ENCODE measurements around the gene APBB2.

APBB2 gene

GRCh38 chr4:40881096-40881495 is 333.2 kb downstream of the APBB2 start:
- FAIRE-seq = no peak

- FAIRE-seq = no peak
Measured at GRCh38 chr4:40878548-40879055, 335.7 kb downstream of the APBB2 start.

DNA sequence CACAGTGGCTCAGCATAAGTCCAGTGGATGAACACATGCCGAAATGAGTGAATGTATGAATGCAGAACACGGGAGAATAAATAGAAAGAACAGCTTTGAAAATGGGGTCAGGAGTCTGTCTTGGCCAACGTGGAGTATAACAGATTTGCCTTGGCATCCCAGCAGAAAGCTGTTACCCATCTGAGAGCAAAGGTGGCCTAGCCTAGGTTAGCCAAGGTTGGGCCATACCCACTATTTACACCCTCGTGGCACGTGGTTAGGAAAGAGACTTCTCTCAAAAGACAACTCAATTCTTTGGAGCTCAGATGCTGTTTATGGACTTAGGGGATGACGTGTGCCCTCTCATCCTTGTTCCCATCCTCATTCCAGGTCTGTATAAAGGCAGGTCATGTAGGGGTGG is 337.3 kb downstream of the APBB2 start:
- no peak for FAIRE-seq

- no peak for FAIRE-seq
Measured at GRCh38 chr4:40875507-40876150, 338.7 kb downstream of the APBB2 start.

GRCh38 chr4:40874901-40875300 is 339.4 kb downstream of the APBB2 start:
- FAIRE-seq = no peak

DNA sequence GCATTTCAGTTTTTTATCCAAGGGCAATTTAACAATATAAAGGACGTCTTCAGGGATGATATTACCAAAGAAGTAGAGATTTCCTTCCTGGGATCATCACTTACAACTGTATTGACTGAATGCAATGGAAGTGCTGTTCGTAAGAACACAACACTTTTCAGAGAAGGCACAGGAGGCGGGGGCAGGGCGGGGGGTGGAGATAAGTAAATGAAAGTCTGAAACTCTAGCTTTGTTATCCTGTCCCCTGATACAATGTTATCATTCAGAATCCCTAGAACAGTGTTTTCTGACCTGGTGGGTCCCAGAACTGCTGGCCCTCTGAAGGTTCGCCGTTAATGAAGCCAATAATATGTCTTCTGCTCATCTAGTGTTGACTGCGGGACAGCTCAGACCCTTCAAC is 340.0 kb downstream of the APBB2 start:
- no peak for FAIRE-seq

DNA sequence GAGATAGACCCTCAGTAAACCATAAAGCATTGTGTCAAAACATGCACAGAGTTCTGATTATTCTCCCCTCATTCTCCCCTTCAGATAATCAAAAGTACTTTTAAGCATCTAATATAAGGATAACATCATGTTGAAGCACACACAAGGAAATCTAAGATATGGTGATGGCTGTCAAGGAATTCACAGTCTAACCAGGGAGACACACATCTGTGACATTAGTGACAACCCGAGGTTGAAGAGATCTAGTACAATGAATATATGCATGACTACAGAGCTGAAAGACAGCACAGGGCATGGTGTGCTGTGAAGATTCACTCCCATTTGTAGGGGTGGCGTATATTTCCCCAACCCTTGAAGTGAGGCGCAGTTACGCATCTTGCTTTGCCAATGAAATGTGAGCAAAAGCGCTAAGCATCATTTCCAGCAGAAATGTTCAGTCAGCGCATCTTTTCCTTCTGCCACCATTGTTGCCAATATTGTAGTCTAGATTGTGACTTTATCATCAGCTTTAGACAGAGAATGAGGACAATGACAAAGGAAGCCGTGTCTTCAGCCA is 342.6 kb downstream of the APBB2 start:
- no peak for FAIRE-seq

GRCh38 chr4:40870150-40870549 is 344.2 kb downstream of the APBB2 start:
- FAIRE-seq = no peak

GRCh38 chr4:40865696-40866095 is 348.6 kb downstream of the APBB2 start:
- no peak for FAIRE-seq

GRCh38 chr4:40864531-40864930 is 349.8 kb downstream of the APBB2 start:
- FAIRE-seq = no peak

DNA sequence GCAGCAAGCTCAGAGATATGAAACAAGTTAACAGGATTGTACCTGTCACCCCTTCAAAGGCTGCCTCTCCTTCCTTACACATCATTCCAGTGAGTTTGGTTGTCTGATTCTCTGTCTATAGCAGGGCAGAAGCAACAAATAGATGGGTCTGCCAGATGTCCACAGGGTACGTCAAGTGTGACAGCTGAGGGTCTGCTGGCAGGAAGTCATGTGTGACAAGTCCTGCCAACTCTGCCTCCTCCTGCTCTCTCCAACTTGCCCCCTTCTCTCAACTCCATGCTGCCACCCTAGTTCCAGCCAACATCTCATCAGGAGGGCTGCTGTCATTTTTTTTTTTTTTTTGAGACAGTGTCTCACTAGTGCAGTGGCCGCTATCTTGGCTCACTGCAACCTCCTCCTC is 355.4 kb downstream of the APBB2 start:
- no peak for FAIRE-seq

GRCh38 chr4:40857956-40858355 is 356.4 kb downstream of the APBB2 start:
- FAIRE-seq = no peak

DNA sequence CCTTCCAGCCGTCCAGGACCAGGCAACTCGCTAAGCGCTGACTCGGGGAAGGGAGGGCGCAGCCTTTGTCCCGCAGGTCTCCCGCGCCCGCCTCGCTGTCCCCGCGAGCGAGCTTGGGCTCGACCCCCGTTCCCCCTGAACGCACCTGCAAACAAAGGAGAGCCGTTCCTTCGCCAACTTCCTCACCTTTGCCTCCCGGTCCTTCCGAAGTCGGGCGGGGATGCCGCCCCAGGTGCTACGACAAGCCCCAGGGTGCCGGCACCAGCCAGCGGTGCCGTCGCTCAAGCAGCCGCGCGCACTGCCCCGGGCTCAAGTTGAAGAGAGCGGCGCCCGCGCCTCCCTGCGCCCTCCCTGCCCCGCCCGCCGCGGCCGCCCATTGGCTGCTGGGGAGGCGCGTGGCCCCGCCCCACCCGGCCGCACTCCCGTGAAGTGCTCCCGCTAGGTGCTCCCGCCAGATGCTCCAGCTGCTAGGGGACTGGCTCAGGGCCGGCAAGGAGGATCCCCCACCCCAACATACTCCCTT is 357.4 kb downstream of the APBB2 start:
- no peak for FAIRE-seq

- no peak for FAIRE-seq
Measured at GRCh38 chr4:40856277-40856839, 358.0 kb downstream of the APBB2 start.

DNA sequence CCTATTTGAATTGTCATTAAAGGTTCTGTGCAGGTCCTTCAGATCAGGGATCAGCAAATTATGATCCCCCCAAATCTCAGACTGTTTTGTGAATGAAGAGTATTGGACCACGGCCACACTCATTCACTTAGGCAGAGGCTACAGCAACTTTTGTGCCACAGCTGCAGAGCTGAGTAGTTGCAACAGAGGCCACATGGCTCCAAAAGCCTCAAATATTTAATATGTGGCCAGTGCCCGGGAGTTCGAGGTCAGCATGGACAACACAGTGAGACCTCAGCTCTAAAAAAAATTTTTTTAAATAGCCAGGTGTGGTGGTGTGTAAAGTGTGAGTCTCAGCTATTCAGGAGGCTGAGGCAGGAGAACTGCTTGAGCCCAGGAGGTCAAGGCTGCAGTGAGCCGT is 363.8 kb downstream of the APBB2 start:
- no peak for FAIRE-seq

- no peak for FAIRE-seq
Measured at GRCh38 chr4:40848940-40849339, 365.4 kb downstream of the APBB2 start.

GRCh38 chr4:40848251-40848650 is 366.1 kb downstream of the APBB2 start:
- no peak for FAIRE-seq

DNA sequence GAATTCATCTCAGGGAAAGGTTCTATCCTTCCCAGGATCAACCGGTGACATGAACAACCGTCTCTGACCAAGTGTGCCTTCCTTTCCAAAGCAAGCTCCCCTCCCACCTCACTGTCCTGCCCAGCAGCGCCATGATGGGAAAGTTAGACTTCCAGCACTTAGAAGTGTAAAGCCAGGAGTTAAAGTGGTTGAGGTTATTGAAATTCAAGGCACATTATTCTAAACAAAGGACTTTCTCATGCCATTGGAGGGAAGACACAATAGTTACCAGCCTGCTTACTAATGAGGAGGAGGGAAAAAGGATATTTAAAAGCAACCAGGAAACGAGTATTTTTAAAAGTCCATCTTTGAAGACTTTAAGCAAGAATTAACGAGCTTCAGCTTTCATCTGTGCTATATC is 367.8 kb downstream of the APBB2 start:
- FAIRE-seq = no peak

DNA sequence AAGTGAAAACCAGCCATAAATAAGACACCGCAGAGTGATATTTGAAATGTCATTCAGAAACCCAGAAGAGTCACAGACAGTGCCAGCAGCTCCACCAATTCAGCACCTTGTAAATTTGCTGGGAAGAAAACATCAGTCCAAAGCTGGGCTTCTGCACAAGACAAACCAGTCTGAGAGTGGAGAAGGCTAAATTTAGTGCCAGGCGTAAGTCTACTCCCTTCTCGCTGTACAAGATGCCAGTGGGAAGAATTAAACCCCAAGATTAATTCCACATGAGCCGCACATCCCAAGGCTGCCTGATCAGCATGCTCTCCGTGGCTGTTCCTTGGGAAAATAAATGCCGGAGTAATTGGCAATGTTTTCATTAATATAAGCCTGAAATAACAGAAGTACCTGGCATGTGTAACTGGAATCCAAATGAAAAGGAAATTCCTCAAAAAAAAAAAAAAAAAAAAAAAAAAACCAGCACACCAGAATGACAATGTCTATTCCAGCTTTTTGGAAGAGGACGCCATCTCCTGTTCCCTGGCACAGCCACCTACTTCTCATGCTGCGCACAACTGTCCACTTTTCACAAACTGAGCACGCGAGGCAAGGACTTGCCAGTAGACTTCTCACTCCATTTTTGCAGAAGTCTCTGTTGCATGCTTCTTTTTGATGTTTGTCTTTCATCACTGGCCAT is 369.0 kb downstream of the APBB2 start:
- no peak for FAIRE-seq

DNA sequence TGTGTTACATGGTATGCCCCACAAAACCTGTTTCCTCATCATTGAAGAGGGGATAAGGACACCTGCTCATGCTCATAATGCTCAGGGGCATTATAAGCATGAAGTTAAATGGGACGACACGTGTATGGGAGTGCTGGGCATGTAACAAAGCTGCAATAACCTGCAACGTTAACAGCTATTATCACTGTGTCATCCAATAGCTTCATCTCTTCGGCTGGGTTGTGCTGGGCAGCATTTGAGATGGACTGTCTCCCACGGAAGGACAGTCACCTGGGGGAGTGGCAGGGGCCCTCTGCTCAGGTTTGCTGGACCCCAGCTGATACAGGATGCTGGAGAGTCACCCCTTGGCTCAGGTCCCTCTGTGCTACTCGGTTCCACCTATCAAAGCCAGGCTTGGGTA is 370.1 kb downstream of the APBB2 start:
- FAIRE-seq = no peak

DNA sequence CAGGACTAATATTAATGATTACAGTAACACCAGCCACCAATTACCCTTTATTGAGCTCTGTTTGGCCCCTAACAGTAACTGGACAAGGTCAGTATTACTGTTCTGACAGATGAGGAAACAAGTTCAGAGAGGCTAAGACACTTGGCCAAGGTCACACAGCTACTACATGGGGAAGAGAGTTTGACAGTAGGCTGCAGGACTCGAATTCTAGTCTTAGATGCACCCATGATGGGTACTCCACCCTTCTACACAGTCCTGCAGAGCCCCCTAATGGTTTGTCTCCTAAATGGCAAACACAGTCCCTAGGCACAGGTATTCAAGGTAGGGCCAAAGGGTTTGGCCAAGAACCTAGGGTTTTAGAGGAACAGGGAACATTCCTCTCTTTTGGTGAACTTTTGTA is 370.6 kb downstream of the APBB2 start:
- FAIRE-seq = no peak

- no peak for FAIRE-seq
Measured at GRCh38 chr4:40842725-40843423, 371.5 kb downstream of the APBB2 start.

DNA sequence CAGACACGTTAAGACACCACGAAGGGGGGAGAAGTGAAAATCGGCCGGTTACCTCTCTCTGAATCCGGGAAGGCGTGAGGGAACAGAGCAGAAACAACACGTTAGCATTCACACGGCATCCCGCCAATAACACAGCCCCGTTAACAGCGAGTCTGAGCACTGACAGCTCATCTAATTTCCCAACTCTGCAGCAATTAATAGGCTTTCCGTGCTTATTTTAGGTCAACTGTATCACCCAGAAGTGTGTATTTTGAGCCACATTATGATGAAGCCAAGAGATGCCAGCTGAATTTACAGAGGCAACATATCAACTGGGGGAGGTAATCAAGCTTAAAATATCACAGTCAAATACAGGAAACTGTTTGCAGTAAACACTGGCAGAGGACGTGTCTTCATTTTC is 372.0 kb downstream of the APBB2 start:
- no peak for FAIRE-seq

Measured in TTC549 (cell line).